ENCODE results near the gene BLOC1S1.

- no peak for TF ChIP-seq CTCF (IDR thresholded peaks at IDR 0.05)
- no peak for TF ChIP-seq POLR2A (IDR thresholded peaks at IDR 0.05)
- no peak for TF ChIP-seq EP300 (IDR thresholded peaks at IDR 0.05)
Measured at GRCh38 chr12:55683676-55684075, 32.2 kb upstream of the BLOC1S1 start.
